Esophagus squamous epithelium (tissue), 5 donors: Measurements from ENCODE around the gene FHL2. TPM values are rescaled to one million over a fixed set of nuclear protein-coding genes. Genes with fewer than 3 reads are reported as not detected.

Source experiments
- DNase-seq: peaks from one replicate; lab custom pipeline; 2025; lab: John Stamatoyannopoulos, UW
- H3K27ac ChIP-seq, 4 donors: fragments of 200-600 bp; sonication (generic); one replicate each; pipeline ENCODE4 v1.5.1; 2016 to 2019; ENCODE audit warnings: mild to moderate bottlenecking in 1 of 4
- H3K27me3 ChIP-seq, 4 donors: fragments of 200-600 bp; sonication (generic); 1 replicate in 3 of 4; 2 replicates in 1 of 4; pipeline versions ENCODE4 v1.5.1 to v1.6.0; 2017 to 2021; ENCODE audit warnings: antibody characterized with exemption in 1 of 4
- H3K36me3 ChIP-seq, 3 donors: fragments of 200-600 bp; sonication (generic); one replicate each; pipeline ENCODE4 v1.5.1; 2016 to 2019
- H3K4me1 ChIP-seq, 3 donors: fragments of 200-600 bp; sonication (generic); one replicate each; pipeline ENCODE4 v1.5.1; 2017 to 2019
- H3K4me3 ChIP-seq, 4 donors: fragments of 200-600 bp; sonication (generic); 1 replicate in 3 of 4; 2 replicates in 1 of 4; pipeline ENCODE4 v1.5.1; 2016 to 2019; ENCODE audit warnings: mild to moderate bottlenecking in 2 of 4, moderate library complexity in 1 of 4
- H3K9me3 ChIP-seq, 3 donors: fragments of 200-600 bp; sonication (generic); one replicate each; pipeline ENCODE4 v1.5.1; 2016 to 2019
- CTCF ChIP-seq, 6 experiments: fragments of 450-650 bp in 4 of 6; fragments of 200-600 bp in 2 of 6; sonication (generic) in 2 of 6; IDR thresholded peaks; one replicate each; pipeline ENCODE4 v1.5.1; 2016 to 2019; ENCODE audit warnings: antibody characterized with exemption in 6 of 6, mild to moderate bottlenecking in 4 of 6, moderate library complexity in 4 of 6
- POLR2A ChIP-seq, 4 donors: fragments of 450-650 bp; IDR thresholded peaks; one replicate each; pipeline ENCODE4 v1.6.1; 2017; ENCODE audit warnings: antibody characterized with exemption in 4 of 4, mild to moderate bottlenecking in 4 of 4, moderate library complexity in 3 of 4
- WGBS, 2 donors: methylation state at CpG; one replicate each; pipeline ENCODE4 v1.1.5; 2018; 5-methylcytosine and 5-hydroxymethylcytosine counted together
- intact Hi-C: fragments of 100-400 bp; cut with DNase I; formaldehyde crosslinking; loops from one replicate; pipeline ENCODE4 v1.15.0; 2022
- total RNA-seq, 4 donors: library from RNA; depleted of rRNA; stranded (reverse); fragments of >200 nt; gene quantifications; one replicate each; pipeline ENCODE4 v1.1.0, GENCODE V29; 2016
- donor health status: DM: yes; HTN: yes; CAD: no.

The FHL2 gene
- total RNA-seq, 4 donors from 2014 or later, result 46.1 to 89.1 (median 54.7) TPM

GRCh38 chr2:105323111-105323510, 75.7 kb downstream of the FHL2 start:
- peaks cover 0 to 12% (median 0%) of the 10 kb centered on the region in 3 donors for H3K36me3 ChIP-seq
- no peak overlapping the region for H3K4me3 ChIP-seq
- intact Hi-C loops, result no loop called here
- no peaks in the 10 kb centered on the region for H3K27me3 ChIP-seq
- TF ChIP-seq POLR2A (IDR thresholded peaks at IDR 0.05), result no peak
- TF ChIP-seq CTCF (IDR thresholded peaks at IDR 0.05), result no peak
- H3K9me3 ChIP-seq, result no peaks in the 10 kb centered on the region
- DNase-seq, result no peak
- 65 to 79% methylated on average over 3 to 5 of the region's 5 CpGs for WGBS, 2 donors
- H3K27ac ChIP-seq, result no peak overlapping the region
- H3K4me1 ChIP-seq, result peaks cover 3 to 42% (median 8%) of the 10 kb centered on the region in 3 donors

GRCh38 chr2:105321875-105322646, 76.8 kb downstream of the FHL2 start:
- Histone ChIP-seq H3K27me3 (no peaks in the 10 kb centered on the region), H3K4me3 (no peak overlapping the region), H3K27ac (no peak overlapping the region), H3K9me3 (no peaks in the 10 kb centered on the region), H3K36me3 (peaks cover 0 to 12% (median 0%) of the 10 kb centered on the region in 3 donors), H3K4me1 (peaks cover 0 to 34% (median 6%) of the 10 kb centered on the region in 3 donors)
- WGBS, 2 donors, result 86 to 90% methylated on average over 3 of the region's 3 CpGs
- DNase-seq, result no peak
- TF ChIP-seq POLR2A (IDR thresholded peaks at IDR 0.05) (no peak), CTCF (IDR thresholded peaks at IDR 0.05) (no peak)
- intact Hi-C loops, result no loop called here

- H3K9me3 ChIP-seq, result no peaks in the 10 kb centered on the region
- intact Hi-C loops, result no loop called here
- H3K27ac ChIP-seq, result no peak overlapping the region
- no peak for DNase-seq
- TF ChIP-seq POLR2A (IDR thresholded peaks at IDR 0.05) (no peak), CTCF (IDR thresholded peaks at IDR 0.05) (no peak)
- H3K27me3 ChIP-seq, result no peaks in the 10 kb centered on the region
- H3K4me1 ChIP-seq, result peaks cover 0 to 33% (median 6%) of the 10 kb centered on the region in 3 donors
- peaks cover 0 to 12% (median 0%) of the 10 kb centered on the region in 3 donors for H3K36me3 ChIP-seq
- WGBS, 2 donors, result 45 to 48% methylated on average over 7 of the region's 7 CpGs
- no peak overlapping the region for H3K4me3 ChIP-seq
These were observed 78.1 kb downstream of the FHL2 start for GRCh38 chr2:105320651-105321215.

GRCh38 chr2:105317937-105318336, 80.9 kb downstream of the FHL2 start:
- Histone ChIP-seq H3K27me3 (no peaks in the 10 kb centered on the region), H3K4me3 (no peak overlapping the region), H3K36me3 (no peaks in the 10 kb centered on the region)

More at GRCh38 chr2:105317937-105318336, 80.9 kb downstream of the FHL2 start:
- DNase-seq, result no peak
- intact Hi-C loops, result no loop called here
- Histone ChIP-seq H3K4me1 (peaks cover 0 to 18% (median 6%) of the 10 kb centered on the region in 3 donors), H3K27ac (no peak overlapping the region), H3K9me3 (no peaks in the 10 kb centered on the region)
- no peak for TF ChIP-seq CTCF (IDR thresholded peaks at IDR 0.05)
- no peak for TF ChIP-seq POLR2A (IDR thresholded peaks at IDR 0.05)
- 80 to 82% methylated on average over 3 of the region's 3 CpGs for WGBS, 2 donors
